HG03039 (cell line): Measurements from ENCODE around the gene SDSL.

Source experiments
- ATAC-seq: cut with Tn5 transposase; IDR thresholded peaks from one replicate; pipeline ENCODE4 v1.9.1; 2021; ENCODE audit warnings: mild to moderate bottlenecking, moderate library complexity; ENCODE audit not compliant: unreplicated experiment

SDSL gene

GRCh38 chr12:113477842-113478215 is 55.6 kb downstream of the SDSL start:
- no peak for ATAC-seq

- no peak for ATAC-seq
These were observed 56.3 kb downstream of the SDSL start for GRCh38 chr12:113478351-113479011.

- no peak for ATAC-seq
These were observed 57.0 kb downstream of the SDSL start for GRCh38 chr12:113479216-113479589.

- ATAC-seq: no peak
These were observed 57.6 kb downstream of the SDSL start for GRCh38 chr12:113479590-113480335.

GRCh38 chr12:113480336-113480971 is 58.3 kb downstream of the SDSL start:
- no peak for ATAC-seq

GRCh38 chr12:113482334-113482733 is 60.2 kb downstream of the SDSL start:
- ATAC-seq: no peak

- no peak for ATAC-seq
These were observed 63.1 kb downstream of the SDSL start for GRCh38 chr12:113485330-113485729.

GRCh38 chr12:113486722-113487121 is 64.5 kb downstream of the SDSL start:
- ATAC-seq: no peak
